ENCODE results near the gene ZNG1B.
"Not testable (repeated sequence)": the region's sequence is repeated elsewhere in the genome, so short reads cannot be mapped to it uniquely, and the experiment has no call there.

Gene ZNG1B

DNA sequence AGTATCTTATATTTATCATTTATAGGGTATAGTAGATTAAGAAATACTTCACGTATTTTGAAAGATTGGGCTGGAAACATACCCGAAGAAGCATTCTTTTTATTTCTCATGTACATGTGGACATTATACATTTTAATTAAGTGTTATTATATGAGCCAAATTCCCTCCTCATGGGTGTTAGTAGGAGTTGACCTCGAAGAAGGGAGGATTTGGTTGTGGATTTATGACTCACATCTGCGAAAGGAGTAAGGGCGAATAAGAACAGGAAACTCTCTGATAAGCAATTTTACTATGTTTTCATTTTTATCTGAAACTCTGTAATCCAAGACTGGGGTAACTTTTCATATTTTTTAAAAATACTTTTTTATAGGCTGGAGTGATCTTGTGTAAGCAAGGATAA is 84.0 kb downstream of the ZNG1B start:
- H3K4me3 ChIP-seq (ENCODE audit: low read length); H3K36me3 ChIP-seq (ENCODE audit: control insufficient read depth, insufficient read depth, low read length); H3K27ac ChIP-seq (ENCODE audit: low read depth, low read length); H2BK120ac ChIP-seq (ENCODE audit: low read depth, low read length); H3K4ac ChIP-seq (ENCODE audit: low read depth, low read length); H2AK5ac ChIP-seq (ENCODE audit: low read length); H3K56ac ChIP-seq (ENCODE audit: low read length); H4K5ac ChIP-seq (ENCODE audit: low read length); H3K23ac ChIP-seq (ENCODE audit: low read length); H2BK15ac ChIP-seq (replicated peaks; ENCODE audit: low read depth); H4K8ac ChIP-seq (ENCODE audit: low read depth, low read length); H3K9ac ChIP-seq (ENCODE audit: low read length); H3K4me2 ChIP-seq (ENCODE audit: low read length); H3K79me2 ChIP-seq (ENCODE audit: control insufficient read depth, insufficient read depth, low read length); H3K18ac ChIP-seq (ENCODE audit: low read length); H3K27me3 ChIP-seq (ENCODE audit: insufficient read depth, low read length, poor library complexity); H2BK5ac ChIP-seq (ENCODE audit: low read length); DNase-seq; H3K4me1 ChIP-seq (ENCODE audit: control insufficient read depth, low read depth, low read length); H3K79me1 ChIP-seq (ENCODE audit: low read length): not testable (repeated sequence)
- no CpG with 5 or more reads among the region's 5 CpGs for WGBS (ENCODE audit: extremely low coverage, insufficient coverage, low lambda C conversion rate)

GRCh38 chr2:113524986-113525385 is 87.5 kb downstream of the ZNG1B start:
- not testable (repeated sequence) for H3K27ac ChIP-seq (ENCODE audit: low read depth, low read length); H3K36me3 ChIP-seq (ENCODE audit: control insufficient read depth, insufficient read depth, low read length); H2BK120ac ChIP-seq (ENCODE audit: low read depth, low read length)

DNA sequence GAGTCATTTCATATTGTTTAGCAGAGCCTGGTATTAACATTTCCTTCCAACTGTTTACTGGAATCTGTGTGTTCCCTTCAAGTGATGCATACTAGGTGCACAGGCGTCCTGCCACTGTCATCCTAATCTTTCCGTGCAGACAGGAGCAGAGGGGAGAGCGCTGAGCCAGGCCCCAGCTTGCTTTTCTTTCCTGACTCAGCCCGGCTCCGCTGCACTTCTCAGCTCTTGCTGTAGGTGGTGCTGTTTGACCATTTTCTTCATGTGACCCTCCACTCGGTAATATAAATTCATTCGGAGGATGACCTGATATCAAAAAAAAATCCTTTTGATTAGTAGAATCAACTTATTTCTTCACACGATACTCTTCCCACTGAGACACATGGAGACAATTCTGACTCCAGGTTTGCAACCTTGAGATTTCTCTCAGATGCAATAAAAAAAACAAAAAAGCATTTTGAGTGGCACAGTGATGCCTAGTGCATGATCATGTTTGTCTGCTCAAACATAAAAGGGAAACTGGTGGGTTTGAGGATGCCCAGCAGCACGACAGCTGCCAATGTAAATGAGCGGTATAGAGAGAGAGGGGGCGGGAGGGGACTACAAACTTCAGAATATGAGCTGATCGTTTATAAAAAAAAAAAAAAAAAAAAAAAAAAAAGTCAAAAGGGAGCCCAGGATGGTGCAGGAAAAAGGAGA is 90.0 kb downstream of the ZNG1B start:
- H2AK5ac ChIP-seq (ENCODE audit: low read length); H3K18ac ChIP-seq (ENCODE audit: low read length); H3K4me3 ChIP-seq (ENCODE audit: low read length); H3K4ac ChIP-seq (ENCODE audit: low read depth, low read length); H3K9ac ChIP-seq (ENCODE audit: low read length); H4K8ac ChIP-seq (ENCODE audit: low read depth, low read length); H3K36me3 ChIP-seq (ENCODE audit: control insufficient read depth, insufficient read depth, low read length); H2BK120ac ChIP-seq (ENCODE audit: low read depth, low read length); DNase-seq; H3K23ac ChIP-seq (ENCODE audit: low read length); H3K27me3 ChIP-seq (ENCODE audit: insufficient read depth, low read length, poor library complexity); H4K5ac ChIP-seq (ENCODE audit: low read length); H3K79me2 ChIP-seq (ENCODE audit: control insufficient read depth, insufficient read depth, low read length); H2BK15ac ChIP-seq (replicated peaks; ENCODE audit: low read depth); H2BK5ac ChIP-seq (ENCODE audit: low read length); H3K4me1 ChIP-seq (ENCODE audit: control insufficient read depth, low read depth, low read length); H3K4me2 ChIP-seq (ENCODE audit: low read length); H3K27ac ChIP-seq (ENCODE audit: low read depth, low read length); H3K79me1 ChIP-seq (ENCODE audit: low read length); H3K56ac ChIP-seq (ENCODE audit: low read length): not testable (repeated sequence)
- WGBS (ENCODE audit: extremely low coverage, insufficient coverage, low lambda C conversion rate) = no CpG with 5 or more reads among the region's 12 CpGs

More at GRCh38 chr2:113524986-113525385, 87.5 kb downstream of the ZNG1B start:
- not testable (repeated sequence) for H4K8ac ChIP-seq (ENCODE audit: low read depth, low read length); DNase-seq; H2AK5ac ChIP-seq (ENCODE audit: low read length); H2BK15ac ChIP-seq (replicated peaks; ENCODE audit: low read depth); H3K79me2 ChIP-seq (ENCODE audit: control insufficient read depth, insufficient read depth, low read length); H2BK5ac ChIP-seq (ENCODE audit: low read length); H4K5ac ChIP-seq (ENCODE audit: low read length); H3K18ac ChIP-seq (ENCODE audit: low read length); H3K4me2 ChIP-seq (ENCODE audit: low read length); H3K4me1 ChIP-seq (ENCODE audit: control insufficient read depth, low read depth, low read length); H3K27me3 ChIP-seq (ENCODE audit: insufficient read depth, low read length, poor library complexity); H3K4ac ChIP-seq (ENCODE audit: low read depth, low read length); H3K79me1 ChIP-seq (ENCODE audit: low read length); H3K9ac ChIP-seq (ENCODE audit: low read length); H3K23ac ChIP-seq (ENCODE audit: low read length); H3K4me3 ChIP-seq (ENCODE audit: low read length); H3K56ac ChIP-seq (ENCODE audit: low read length)
- WGBS (ENCODE audit: extremely low coverage, insufficient coverage, low lambda C conversion rate) = no CpG with 5 or more reads among the region's 1 CpG

DNA sequence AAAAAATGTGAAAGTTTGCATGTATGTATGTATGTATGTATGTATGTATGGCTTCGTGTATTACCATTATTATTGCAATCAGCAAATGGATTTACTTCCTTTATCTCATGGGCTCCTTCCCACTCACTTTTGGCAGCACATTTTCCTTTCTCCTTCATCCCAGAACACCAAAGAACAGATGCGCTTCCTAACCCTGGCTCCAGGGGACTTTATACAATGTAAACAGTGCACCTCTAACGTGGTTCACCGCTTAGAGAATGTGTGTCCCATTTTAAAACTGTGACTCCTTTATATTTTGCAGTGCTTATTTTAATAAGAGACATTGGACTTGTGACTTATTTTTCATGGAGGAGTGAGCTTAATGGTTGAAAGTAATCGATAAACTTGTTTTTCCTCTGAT is 90.6 kb downstream of the ZNG1B start:
- WGBS (ENCODE audit: extremely low coverage, insufficient coverage, low lambda C conversion rate) = no CpG with 5 or more reads among the region's 5 CpGs
- not testable (repeated sequence) for H3K27me3 ChIP-seq (ENCODE audit: insufficient read depth, low read length, poor library complexity); H2BK15ac ChIP-seq (replicated peaks; ENCODE audit: low read depth); H3K4me1 ChIP-seq (ENCODE audit: control insufficient read depth, low read depth, low read length); H3K9ac ChIP-seq (ENCODE audit: low read length); H3K79me1 ChIP-seq (ENCODE audit: low read length); H3K56ac ChIP-seq (ENCODE audit: low read length); H3K4me3 ChIP-seq (ENCODE audit: low read length); H3K79me2 ChIP-seq (ENCODE audit: control insufficient read depth, insufficient read depth, low read length); H3K4me2 ChIP-seq (ENCODE audit: low read length); H2BK120ac ChIP-seq (ENCODE audit: low read depth, low read length); H3K18ac ChIP-seq (ENCODE audit: low read length); H3K27ac ChIP-seq (ENCODE audit: low read depth, low read length); H4K5ac ChIP-seq (ENCODE audit: low read length); H3K4ac ChIP-seq (ENCODE audit: low read depth, low read length); DNase-seq; H3K36me3 ChIP-seq (ENCODE audit: control insufficient read depth, insufficient read depth, low read length); H2BK5ac ChIP-seq (ENCODE audit: low read length); H2AK5ac ChIP-seq (ENCODE audit: low read length); H3K23ac ChIP-seq (ENCODE audit: low read length); H4K8ac ChIP-seq (ENCODE audit: low read depth, low read length)

GRCh38 chr2:113528904-113529303 is 91.4 kb downstream of the ZNG1B start:
- not testable (repeated sequence) for H3K4ac ChIP-seq (ENCODE audit: low read depth, low read length); H3K27me3 ChIP-seq (ENCODE audit: insufficient read depth, low read length, poor library complexity); H3K79me2 ChIP-seq (ENCODE audit: control insufficient read depth, insufficient read depth, low read length); H4K5ac ChIP-seq (ENCODE audit: low read length); H3K36me3 ChIP-seq (ENCODE audit: control insufficient read depth, insufficient read depth, low read length); H3K27ac ChIP-seq (ENCODE audit: low read depth, low read length); H3K4me3 ChIP-seq (ENCODE audit: low read length); H3K79me1 ChIP-seq (ENCODE audit: low read length); H2BK15ac ChIP-seq (replicated peaks; ENCODE audit: low read depth); H2AK5ac ChIP-seq (ENCODE audit: low read length); H2BK120ac ChIP-seq (ENCODE audit: low read depth, low read length); H3K23ac ChIP-seq (ENCODE audit: low read length); H4K8ac ChIP-seq (ENCODE audit: low read depth, low read length); H3K4me2 ChIP-seq (ENCODE audit: low read length); H3K18ac ChIP-seq (ENCODE audit: low read length); H3K56ac ChIP-seq (ENCODE audit: low read length); H3K9ac ChIP-seq (ENCODE audit: low read length); H3K4me1 ChIP-seq (ENCODE audit: control insufficient read depth, low read depth, low read length); H2BK5ac ChIP-seq (ENCODE audit: low read length); DNase-seq
- WGBS (ENCODE audit: extremely low coverage, insufficient coverage, low lambda C conversion rate) = no CpG with 5 or more reads among the region's 3 CpGs

- not testable (repeated sequence) for H3K4me1 ChIP-seq (ENCODE audit: control insufficient read depth, low read depth, low read length); H3K79me2 ChIP-seq (ENCODE audit: control insufficient read depth, insufficient read depth, low read length); DNase-seq; H3K9ac ChIP-seq (ENCODE audit: low read length); H3K4me2 ChIP-seq (ENCODE audit: low read length); H3K4ac ChIP-seq (ENCODE audit: low read depth, low read length); H3K36me3 ChIP-seq (ENCODE audit: control insufficient read depth, insufficient read depth, low read length); H3K56ac ChIP-seq (ENCODE audit: low read length); H3K4me3 ChIP-seq (ENCODE audit: low read length); H3K23ac ChIP-seq (ENCODE audit: low read length); H3K27ac ChIP-seq (ENCODE audit: low read depth, low read length); H3K27me3 ChIP-seq (ENCODE audit: insufficient read depth, low read length, poor library complexity); H2BK5ac ChIP-seq (ENCODE audit: low read length); H4K8ac ChIP-seq (ENCODE audit: low read depth, low read length); H3K18ac ChIP-seq (ENCODE audit: low read length); H3K79me1 ChIP-seq (ENCODE audit: low read length); H2BK15ac ChIP-seq (replicated peaks; ENCODE audit: low read depth); H4K5ac ChIP-seq (ENCODE audit: low read length); H2AK5ac ChIP-seq (ENCODE audit: low read length); H2BK120ac ChIP-seq (ENCODE audit: low read depth, low read length)
- no CpG with 5 or more reads among the region's 4 CpGs for WGBS (ENCODE audit: extremely low coverage, insufficient coverage, low lambda C conversion rate)
Observed at GRCh38 chr2:113532991-113533390, 95.5 kb downstream of the ZNG1B start.

Data from mesendoderm (in vitro differentiated cells).